Measurements from ENCODE around the gene CHD8.

The CHD8 gene

GRCh38 chr14:21369949-21370679 lies 85.8 kb downstream of the CHD8 start:
- DNase-seq = no peak

GRCh38 chr14:21367582-21368144 lies 88.3 kb downstream of the CHD8 start:
- no peak for DNase-seq

GRCh38 chr14:21356511-21356910 lies 99.4 kb downstream of the CHD8 start:
- DNase-seq = no peak

- DNase-seq = no peak
Measured at GRCh38 chr14:21352587-21352986, 103.3 kb downstream of the CHD8 start.

GRCh38 chr14:21350539-21350938 lies 105.4 kb downstream of the CHD8 start:
- DNase-seq = no peak

- no peak for DNase-seq
Measured at GRCh38 chr14:21347201-21347600, 108.7 kb downstream of the CHD8 start.

GRCh38 chr14:21346532-21347135 lies 109.3 kb downstream of the CHD8 start:
- DNase-seq = no peak

GRCh38 chr14:21343035-21343794 lies 112.7 kb downstream of the CHD8 start:
- DNase-seq = no peak
